DMS79 (cell line): ENCODE measurements around the gene MYO1B.
"Not testable (repeated sequence)": the region's sequence is repeated elsewhere in the genome, so short reads cannot be mapped to it uniquely, and the experiment has no call there.

Experiments used
- DNase-seq: peaks from one replicate; lab custom pipeline; 2025; lab: John Stamatoyannopoulos, UW

Gene MYO1B

DNA sequence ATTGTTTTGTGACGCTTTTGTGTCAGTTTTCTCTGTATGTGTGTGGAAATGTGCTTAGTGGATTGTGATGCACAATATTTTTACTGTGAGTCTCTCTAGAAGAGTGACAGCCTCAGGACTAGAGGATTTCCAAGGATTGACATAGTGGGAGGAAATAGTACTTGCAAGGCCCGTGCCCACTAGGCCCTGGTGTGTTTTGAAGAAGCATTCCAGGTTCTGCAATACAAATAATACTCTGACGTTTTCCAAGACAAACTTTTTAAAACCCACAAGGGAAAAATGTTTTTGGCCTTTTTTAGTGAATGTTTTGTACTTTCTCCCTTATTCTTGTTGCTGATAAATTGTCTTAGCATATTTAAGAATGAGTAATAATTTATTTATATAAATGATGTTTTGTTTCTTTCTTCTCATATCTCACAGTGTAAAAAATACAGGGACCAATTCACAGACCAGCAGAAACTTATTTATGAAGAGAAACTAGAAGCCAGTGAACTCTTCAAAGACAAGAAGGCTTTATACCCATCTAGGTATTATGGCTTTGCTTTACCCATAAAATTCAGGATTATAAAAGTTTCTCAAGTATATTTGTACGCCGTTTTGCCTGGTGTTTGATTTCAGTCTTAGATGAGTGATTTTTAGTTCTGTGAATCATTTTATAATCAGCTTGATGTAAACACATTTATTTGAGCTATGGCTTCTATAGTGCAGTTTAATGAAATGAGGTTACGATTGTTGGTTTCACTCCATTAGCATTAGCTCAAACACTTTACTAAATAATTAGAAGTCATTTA lies 165.6 kb downstream of the MYO1B start:
- DNase-seq = no peak

DNA sequence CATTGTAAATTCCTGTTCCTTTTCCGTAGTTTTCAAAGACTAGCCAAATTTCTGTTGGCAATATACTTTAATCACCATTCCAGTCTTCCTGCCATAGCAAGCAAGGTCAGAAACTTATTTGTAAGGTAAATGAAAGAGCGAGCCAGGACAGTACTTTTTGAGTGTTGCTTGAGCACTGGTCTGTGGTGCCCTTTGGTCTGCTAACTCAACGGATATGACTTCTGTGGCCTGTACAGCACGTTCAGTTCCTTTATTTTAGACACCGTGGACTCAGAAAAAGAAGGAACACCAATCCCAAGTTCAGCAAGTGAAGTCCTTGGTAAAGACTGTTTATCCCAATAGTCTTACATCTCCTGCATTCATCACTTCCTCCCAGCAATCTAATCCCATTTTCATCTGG lies 166.3 kb downstream of the MYO1B start:
- DNase-seq = no peak

- DNase-seq = no peak
Measured at GRCh38 chr2:191412353-191412752, 167.1 kb downstream of the MYO1B start.

DNA sequence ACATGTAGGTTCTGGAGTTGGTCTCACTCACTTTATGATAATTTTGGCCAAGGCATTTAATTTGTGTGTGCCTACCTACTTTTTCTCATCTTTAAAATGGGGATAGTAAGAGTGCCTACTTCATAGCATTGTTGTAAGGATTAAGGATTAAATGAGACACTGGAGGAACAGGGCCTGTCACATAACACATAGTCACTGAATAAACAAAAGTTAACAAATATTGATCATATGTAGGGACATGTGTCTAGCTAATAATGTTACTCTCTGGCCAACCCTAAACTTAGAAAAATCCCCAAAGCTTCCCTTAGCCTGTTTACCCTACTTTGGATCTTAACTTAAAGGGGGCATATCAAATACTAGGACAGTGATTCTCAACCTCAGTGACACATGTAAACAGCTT lies 169.9 kb downstream of the MYO1B start:
- no peak for DNase-seq

GRCh38 chr2:191415858-191416257 lies 170.7 kb downstream of the MYO1B start:
- DNase-seq = no peak

DNA sequence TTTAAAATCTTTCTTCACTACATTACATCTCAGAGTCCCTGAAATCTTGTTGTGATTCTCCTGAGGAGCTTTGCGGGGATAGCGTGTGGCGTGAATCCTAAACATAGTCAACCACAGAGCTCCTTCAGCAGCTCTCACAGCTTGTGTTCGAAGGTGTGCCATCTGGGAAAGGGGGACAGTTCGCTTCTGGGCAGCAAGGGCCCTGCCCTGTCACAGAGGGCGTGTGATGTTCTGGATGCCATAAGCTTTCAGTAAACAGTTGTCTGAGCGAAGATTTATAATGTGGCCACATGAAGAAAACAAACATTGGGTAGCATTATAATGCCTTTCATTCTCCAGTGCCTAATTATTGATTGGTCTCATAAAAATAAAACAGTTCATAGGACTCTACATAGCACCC lies 172.5 kb downstream of the MYO1B start:
- no peak for DNase-seq

DNA sequence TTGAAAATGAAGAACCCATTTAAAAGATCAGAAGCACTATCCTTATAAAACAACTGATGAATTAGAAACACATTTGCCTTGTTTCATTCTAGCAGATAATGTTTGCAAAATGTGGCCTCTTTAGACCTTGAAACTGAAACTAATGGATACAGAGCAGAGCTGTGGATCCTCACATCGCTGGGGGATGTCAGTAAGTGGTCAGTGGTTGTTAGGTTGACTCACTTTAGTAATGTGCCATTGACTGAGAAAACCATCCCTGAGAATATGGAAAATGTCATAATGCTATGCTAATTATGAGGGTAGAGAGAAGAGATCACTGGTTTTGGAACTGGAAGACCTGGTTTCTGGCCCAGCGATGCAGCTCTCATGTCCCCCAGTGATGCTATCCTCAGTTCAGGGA lies 176.7 kb downstream of the MYO1B start:
- DNase-seq = no peak

GRCh38 chr2:191427031-191427430 lies 181.8 kb downstream of the MYO1B start:
- no peak for DNase-seq

DNA sequence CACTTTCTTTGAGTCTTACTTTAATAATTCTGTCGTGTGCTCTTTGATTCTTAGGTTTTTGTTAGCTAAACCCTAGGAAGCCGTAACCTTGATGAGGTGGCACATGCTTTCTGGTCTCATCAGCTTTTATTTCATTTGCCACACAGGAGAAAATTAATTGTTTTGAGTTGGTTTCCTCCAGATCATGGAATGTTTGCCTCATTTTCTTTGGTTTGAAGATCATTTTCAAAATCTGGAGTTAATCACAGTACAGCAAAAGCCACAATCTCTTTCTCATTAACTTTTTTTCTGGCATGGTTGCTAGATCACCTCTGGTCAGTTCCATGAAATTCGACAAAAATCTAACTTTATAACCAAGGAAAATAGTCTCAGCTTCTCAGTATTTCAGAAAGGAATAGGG lies 182.9 kb downstream of the MYO1B start:
- no peak for DNase-seq

- no peak for DNase-seq
Measured at GRCh38 chr2:191430476-191430875, 185.3 kb downstream of the MYO1B start.

DNA sequence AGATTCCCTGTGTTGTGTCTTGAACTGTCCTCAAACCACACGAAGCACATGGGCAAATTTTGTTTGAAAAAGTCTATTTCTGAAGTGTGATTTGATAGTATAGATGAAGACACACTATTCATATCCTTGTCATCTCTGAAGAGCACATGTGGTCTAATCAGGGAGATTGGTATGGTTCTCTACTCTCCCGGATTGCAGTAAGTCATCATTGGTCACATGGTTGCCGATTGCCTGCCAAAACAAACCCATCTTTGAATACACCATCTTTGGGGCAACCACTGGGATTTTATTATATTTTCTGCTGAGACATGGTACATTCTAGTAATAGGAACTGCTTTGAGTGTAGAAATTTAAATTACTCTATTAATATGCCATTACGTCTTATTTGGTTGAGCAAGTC lies 186.9 kb downstream of the MYO1B start:
- no peak for DNase-seq

DNA sequence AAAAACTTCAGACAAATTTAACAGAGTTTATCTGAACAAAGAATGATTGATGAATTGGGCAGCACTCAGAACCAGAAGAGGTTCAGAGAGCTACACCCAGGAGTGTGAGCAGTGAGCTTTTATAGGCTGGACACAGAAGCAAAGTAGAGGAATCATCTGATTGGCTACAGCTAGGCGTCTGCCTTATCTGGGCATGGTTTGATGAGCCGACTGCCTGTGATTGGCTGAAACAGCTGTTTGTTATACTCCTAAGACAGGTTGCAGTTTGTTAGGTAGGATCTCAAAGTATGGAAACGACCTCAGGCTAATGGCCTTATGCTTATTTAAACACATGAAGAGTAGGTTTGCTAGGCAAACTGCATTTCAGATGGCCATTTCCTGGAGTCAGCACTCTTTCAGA lies 188.9 kb downstream of the MYO1B start:
- no peak for DNase-seq

- DNase-seq = no peak
Measured at GRCh38 chr2:191435141-191435540, 189.9 kb downstream of the MYO1B start.

DNA sequence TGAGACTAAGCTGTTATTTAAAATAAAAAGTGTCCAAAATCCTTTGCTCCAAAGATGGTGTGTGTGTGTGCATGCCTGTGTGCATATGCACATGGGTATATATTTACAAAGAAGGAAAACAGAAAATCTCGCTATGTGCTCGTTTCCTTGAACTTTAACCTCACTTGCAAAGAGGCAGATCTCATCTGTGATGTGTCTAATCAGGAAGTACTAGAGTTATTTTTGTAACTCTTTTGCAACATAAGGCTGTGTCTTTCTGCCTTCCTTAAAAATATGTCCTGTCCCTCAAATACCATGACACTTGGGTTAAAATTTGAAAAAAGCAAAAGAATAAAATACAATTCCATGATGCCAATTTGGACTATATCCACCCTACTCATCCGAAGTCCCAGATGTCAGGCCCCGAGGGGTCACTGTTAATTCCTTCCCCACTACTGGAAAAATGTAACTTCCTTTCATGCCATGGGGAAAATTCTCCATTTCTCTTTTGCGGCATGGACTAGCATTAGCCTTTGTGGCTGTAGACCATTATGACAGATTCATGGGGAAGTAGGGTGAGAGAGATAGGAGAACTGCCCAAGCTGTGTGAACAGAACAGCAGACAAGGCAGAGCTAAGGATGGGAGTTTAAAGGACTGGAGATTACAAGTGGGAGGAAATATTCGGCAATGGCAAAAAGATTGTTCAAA lies 191.3 kb downstream of the MYO1B start:
- DNase-seq = no peak

- no peak for DNase-seq
Measured at GRCh38 chr2:191439481-191439880, 194.3 kb downstream of the MYO1B start.

DNA sequence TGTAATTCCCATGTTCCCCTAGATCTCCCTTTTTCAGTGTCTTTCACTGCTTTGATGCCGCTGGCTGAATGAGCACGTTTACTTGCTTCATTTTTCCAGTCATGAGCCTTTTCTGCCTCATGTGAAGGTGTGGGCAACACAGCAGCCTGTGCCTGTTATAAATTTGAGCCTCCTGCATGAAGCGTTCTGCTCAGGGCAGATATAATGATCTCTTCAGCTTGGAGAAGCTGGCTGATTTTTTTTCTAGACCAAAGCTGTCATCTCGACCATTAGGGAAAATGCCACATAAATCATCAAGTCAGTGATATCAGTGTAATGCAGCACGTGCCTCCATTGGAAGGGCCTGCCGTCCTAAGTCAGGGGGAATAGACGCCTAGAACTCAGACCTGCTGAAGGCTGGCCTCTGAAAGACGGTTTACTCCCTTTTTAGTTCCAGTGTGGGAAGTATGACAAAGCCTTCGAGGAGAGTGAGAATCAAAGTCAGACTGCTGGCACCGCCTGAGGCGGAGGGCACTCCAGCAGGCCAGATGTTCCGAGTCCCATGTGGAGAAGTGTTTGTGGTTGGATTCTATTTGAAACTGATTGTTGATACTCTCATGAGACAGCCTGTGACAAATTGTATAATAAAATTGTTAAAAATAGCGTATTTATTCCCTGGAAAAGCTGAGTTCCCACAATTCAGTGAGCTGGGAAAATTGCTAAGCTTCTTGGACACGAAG lies 196.5 kb downstream of the MYO1B start:
- no peak for DNase-seq

DNA sequence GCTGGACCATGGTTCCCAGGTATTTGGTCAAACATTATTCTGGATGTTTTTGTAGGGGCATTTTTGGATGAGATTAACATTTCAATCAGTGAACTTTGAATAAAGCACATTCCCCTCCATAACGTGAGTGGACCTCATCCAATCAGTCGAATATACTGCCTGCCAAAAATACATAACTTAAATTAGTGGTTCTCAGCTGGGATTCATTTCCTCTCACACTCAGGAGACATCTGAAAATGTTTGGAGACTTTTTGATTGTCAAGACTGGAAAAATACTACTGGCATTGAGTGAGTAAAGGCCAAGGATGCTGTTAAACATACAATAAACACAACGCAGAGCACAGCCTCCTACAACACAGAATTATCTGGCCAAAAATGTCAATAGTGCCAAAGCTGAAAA lies 198.2 kb downstream of the MYO1B start:
- DNase-seq = no peak

GRCh38 chr2:191446910-191447309 lies 201.7 kb downstream of the MYO1B start:
- no peak for DNase-seq

- DNase-seq = no peak
Measured at GRCh38 chr2:191451116-191451515, 205.9 kb downstream of the MYO1B start.

DNA sequence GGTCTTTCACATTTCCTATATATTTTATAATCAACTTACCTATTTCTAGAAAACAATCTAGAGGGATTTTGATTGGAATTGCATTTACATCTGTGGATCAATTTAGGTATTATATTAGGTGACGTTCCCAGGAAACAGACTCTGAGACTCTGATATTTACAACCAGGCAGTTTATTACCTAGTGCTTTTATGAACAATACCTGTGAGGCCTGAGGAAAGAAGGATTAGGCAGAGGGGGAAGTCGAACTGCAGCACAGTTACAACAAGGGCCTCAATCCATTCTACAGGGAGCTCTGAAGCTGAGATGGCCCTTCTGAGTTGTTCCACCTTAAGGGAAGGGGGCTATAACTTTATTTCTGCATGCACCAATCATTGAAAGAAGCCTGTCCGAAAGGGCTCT lies 206.9 kb downstream of the MYO1B start:
- DNase-seq = no peak

DNA sequence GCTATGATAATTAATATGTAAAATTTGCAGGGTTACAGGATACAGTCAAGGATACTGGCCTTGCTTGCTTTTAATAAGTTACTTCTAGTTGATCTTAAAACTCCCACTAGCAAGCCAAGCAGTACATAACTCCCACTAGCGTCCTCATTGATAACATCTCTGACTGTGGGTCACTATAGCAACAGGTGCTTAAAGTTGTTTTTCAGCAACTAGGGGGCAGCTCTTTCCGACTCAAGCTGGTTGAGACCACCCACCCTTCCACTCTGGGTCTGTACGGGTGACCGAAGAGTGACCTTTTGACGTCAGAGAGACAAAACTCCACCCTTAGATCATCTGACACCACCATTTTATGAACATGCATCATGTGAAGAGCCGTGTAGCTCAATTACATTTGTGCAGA lies 208.6 kb downstream of the MYO1B start:
- DNase-seq = no peak

DNA sequence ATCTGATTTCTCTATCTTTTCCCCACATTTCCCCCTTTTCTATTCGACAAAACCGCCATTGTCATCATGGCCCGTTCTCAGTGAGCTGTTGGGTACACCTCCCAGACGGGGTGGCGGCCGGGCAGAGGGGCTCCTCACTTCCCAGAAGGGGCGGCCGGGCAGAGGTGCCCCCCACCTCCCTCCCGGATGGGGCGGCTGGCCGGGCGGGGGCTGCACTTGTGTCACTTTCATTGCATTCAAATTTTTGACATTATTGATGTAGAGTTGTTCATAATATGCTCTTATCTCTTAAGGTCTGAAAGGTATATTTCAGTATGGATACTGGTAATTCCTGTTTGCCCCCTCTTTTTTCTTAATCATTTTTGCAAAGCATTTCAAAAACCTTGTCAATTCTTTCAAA lies 211.3 kb downstream of the MYO1B start:
- DNase-seq = not testable (repeated sequence)

DNA sequence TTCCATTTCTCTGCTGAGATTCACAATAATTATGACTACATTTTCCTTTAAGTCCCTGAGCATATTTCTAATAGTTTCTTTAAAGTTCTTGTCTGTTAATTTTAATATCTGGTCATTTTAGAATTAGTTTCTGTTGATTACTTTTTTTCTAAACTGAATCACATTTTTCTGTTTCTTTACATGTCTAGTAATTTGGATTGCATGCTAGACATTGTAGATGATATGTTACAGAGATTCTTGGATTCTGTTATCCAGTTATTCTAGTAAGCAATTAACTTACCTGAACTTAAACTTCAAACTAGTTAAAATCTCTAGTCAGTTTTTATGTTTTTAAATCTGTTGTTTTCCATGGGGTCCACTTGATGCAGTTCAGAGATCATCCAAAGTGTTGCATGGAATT lies 214.0 kb downstream of the MYO1B start:
- DNase-seq = no peak
